Stimulated activated CD4-positive, alpha-beta T cell treated with anti-CD3 and anti-CD28 coated beads, Interleukin-2, amount 100 ng/mL, for 4 hours (primary cell): Measurements from ENCODE around the gene CCDC154.

Source experiments
- DNase-seq: peaks from one replicate; pipeline ENCODE4 v3.0.0-alpha.2; 2020; ENCODE audit warnings: low read depth

The CCDC154 gene

GRCh38 chr16:1416521-1416941 is 27.8 kb downstream of the CCDC154 start:
- DNase-seq = no peak

GRCh38 chr16:1414532-1415260 is 29.7 kb downstream of the CCDC154 start, which contains the start of gene UNKL:
TSS of gene UNKL (minus strand) at chr16:1414704. CDS start at chr16:1414691, 13 bp downstream.
- DNase-seq = peak; percentile 70

GRCh38 chr16:1413684-1414531 is 30.4 kb downstream of the CCDC154 start:
- peak; percentile 44 for DNase-seq

- no peak for DNase-seq
Measured at GRCh38 chr16:1412847-1413246, 31.5 kb downstream of the CCDC154 start.

GRCh38 chr16:1408171-1408837 is 36.1 kb downstream of the CCDC154 start:
- peak; percentile 93 for DNase-seq

- no peak for DNase-seq
Measured at GRCh38 chr16:1407753-1408152, 36.6 kb downstream of the CCDC154 start.

- DNase-seq = no peak
Measured at GRCh38 chr16:1403733-1404132, 40.6 kb downstream of the CCDC154 start.

- no peak for DNase-seq
Measured at GRCh38 chr16:1403036-1403435, 41.3 kb downstream of the CCDC154 start.

- no peak for DNase-seq
Measured at GRCh38 chr16:1401758-1402154, 42.6 kb downstream of the CCDC154 start.

- no peak for DNase-seq
Measured at GRCh38 chr16:1401061-1401757, 43.1 kb downstream of the CCDC154 start.

GRCh38 chr16:1398826-1399581 is 45.4 kb downstream of the CCDC154 start:
- no peak for DNase-seq

GRCh38 chr16:1398351-1398750 is 46.0 kb downstream of the CCDC154 start:
- DNase-seq = no peak

GRCh38 chr16:1397779-1398178 is 46.6 kb downstream of the CCDC154 start:
- no peak for DNase-seq

GRCh38 chr16:1395444-1396031 is 48.8 kb downstream of the CCDC154 start:
- no peak for DNase-seq

GRCh38 chr16:1394367-1394951 is 49.9 kb downstream of the CCDC154 start:
- DNase-seq = no peak

GRCh38 chr16:1393613-1394176 is 50.7 kb downstream of the CCDC154 start:
- no peak for DNase-seq

- DNase-seq = no peak
Measured at GRCh38 chr16:1392826-1393225, 51.5 kb downstream of the CCDC154 start.

- DNase-seq = no peak
Measured at GRCh38 chr16:1390239-1390779, 54.0 kb downstream of the CCDC154 start.

- DNase-seq = no peak
Measured at GRCh38 chr16:1389762-1390161, 54.6 kb downstream of the CCDC154 start.

- no peak for DNase-seq
Measured at GRCh38 chr16:1387331-1387730, 57.0 kb downstream of the CCDC154 start.
